ENCODE data around the gene ANXA4.
"Not testable (repeated sequence)": the region's sequence is repeated elsewhere in the genome, so short reads cannot be mapped to it uniquely, and the experiment has no call there.

Gene ANXA4

GRCh38 chr2:69807821-69808540 lies 66.0 kb downstream of the ANXA4 start:
- DNase-seq, result no peak

GRCh38 chr2:69810550-69810949 lies 68.6 kb downstream of the ANXA4 start:
- DNase-seq (no peak), ATAC-seq (no peak)

More at GRCh38 chr2:69807821-69808540, 66.0 kb downstream of the ANXA4 start:
- ATAC-seq, result no peak

- ATAC-seq, result no peak
- DNase-seq, result no peak
Observed at GRCh38 chr2:69811018-69811417, 69.1 kb downstream of the ANXA4 start.

GRCh38 chr2:69811591-69811990 lies 69.7 kb downstream of the ANXA4 start:
- DNase-seq (no peak), ATAC-seq (no peak)

DNA sequence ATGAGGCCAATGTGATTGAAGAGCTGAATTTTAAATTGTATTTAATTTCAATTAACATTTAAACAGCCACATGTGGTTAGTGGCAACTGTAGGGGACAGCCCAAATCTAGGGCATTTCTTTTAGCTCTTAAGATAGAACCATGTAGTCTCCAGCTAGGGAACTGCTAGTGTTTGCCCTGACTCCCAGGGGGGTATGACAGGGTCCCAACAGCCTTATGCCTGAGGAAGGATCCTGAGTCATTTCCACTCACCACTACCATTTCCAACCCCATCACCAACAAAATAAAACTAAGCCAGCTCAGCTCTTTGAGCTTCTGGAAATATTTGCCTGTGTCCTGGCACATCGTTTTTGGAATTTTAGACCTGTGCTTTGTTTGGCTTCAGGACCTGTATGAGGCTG lies 73.8 kb downstream of the ANXA4 start:
- DNase-seq (no peak), ATAC-seq (no peak)

- ATAC-seq (peak; percentile 40), DNase-seq (peak; percentile 68)
Observed at GRCh38 chr2:69816923-69817542, 75.1 kb downstream of the ANXA4 start.

DNA sequence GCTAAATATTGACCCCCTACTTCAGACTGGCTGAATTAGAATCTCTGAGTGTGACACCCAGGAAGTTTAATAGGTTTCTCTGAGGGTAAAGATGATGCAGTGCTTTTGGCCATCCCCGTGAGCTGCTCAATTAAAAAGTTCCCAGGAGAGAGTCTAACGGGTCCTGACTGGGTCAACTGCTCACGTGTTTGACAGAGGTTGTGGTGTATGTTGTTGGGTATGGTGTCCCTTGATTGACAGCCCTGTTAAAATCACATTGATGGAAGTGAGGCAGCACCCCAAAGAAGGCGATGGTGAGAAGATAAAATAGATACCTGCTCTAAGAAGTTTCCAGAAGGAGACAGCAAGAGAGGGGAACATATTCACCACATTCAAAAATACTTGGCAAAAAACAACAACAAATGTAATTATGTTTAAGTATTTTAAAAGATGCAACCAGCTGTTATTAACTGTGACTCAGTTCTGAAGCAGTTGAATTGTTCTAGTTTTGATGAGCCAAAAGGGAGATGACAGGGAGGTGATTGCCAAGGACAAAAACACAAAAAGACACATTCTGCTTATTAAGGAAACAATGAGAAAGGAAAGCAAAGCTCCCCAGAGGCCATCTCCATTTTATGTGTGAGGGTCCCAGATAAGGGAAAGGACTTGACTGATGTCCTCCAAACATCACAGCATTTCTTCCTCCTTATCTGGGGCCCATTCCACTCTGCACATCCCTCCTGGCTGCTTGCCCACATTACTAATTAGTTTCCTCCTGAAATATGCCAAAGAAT lies 76.0 kb downstream of the ANXA4 start:
- ATAC-seq, result no peak
- DNase-seq, result no peak

DNA sequence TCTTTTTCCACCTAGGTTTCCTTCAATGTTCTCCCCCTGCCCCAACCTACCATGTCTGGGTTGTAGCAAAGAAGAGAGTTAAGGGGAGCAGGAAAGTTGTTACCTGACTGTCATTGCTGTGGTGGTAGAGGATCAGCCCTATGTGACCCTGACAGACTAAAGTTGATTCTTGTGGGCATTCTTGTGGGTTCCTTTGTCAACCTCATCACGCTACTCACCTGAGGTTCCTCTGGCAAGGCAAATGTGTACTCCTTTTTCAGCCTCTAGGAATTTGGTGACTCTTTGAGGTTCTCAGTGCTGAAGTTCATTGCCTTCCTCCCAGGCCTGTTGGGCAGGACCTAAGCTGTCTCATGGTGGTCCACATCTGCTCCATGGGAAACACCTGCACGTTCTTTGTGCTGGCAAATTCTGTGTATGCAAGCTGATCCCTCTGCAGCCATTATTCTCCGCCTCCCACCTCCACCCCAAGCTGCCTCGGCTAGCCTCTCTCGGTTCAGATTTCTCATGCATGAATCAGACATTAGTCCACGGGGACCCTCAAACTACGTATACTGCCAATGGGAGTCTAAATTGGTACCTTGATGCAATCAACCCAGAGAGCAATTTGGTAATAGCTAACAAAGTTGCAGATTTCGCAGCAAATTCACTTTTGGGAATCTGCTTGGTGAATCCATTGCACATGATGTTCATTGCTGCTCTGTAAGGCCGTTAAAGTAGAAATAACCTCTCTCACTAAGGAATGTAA lies 86.0 kb downstream of the ANXA4 start:
- no peak for DNase-seq
- no peak for ATAC-seq

GRCh38 chr2:69828938-69829255 lies 87.0 kb downstream of the ANXA4 start:
- DNase-seq (no peak), ATAC-seq (no peak)

- DNase-seq (peak; percentile 100), ATAC-seq (peak; percentile 96)
Observed at GRCh38 chr2:69829256-69830044, 87.5 kb downstream of the ANXA4 start, which contains the start of gene GMCL1. GMCL1 (plus strand) TSS chr2:69829660; CDS start chr2:69829893, 233 bp downstream.

- DNase-seq, result peak; percentile 51
Observed at GRCh38 chr2:69830045-69830905, 88.3 kb downstream of the ANXA4 start.

GRCh38 chr2:69830906-69831241 lies 88.9 kb downstream of the ANXA4 start:
- not testable (repeated sequence) for DNase-seq, ATAC-seq

More at GRCh38 chr2:69830045-69830905, 88.3 kb downstream of the ANXA4 start:
- ATAC-seq, result peak; percentile 15

GRCh38 chr2:69831354-69831905 lies 89.5 kb downstream of the ANXA4 start:
- no peak for DNase-seq
- ATAC-seq, result no peak

DNA sequence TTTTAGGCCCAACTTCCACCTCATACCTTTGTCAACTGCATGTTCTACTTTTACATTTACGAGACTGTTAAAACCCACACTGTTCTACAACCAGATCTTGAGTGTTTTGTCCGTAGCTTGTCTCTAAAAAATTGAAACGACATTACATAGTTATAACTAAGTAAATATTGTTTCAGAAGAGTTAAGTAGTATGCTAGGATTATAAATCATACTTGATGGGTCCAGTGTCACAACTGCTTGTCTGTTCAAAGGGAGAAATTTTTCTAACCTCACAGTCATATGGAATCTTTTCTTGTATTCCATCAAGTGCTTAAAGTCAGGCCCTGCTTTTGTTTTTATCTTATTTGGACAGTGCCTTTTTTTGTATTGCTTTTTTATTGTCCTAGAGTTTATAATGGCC lies 91.8 kb downstream of the ANXA4 start:
- DNase-seq (no peak), ATAC-seq (no peak)

- DNase-seq (no peak), ATAC-seq (no peak)
Observed at GRCh38 chr2:69835666-69836065, 93.7 kb downstream of the ANXA4 start.

GRCh38 chr2:69836316-69836715 lies 94.4 kb downstream of the ANXA4 start:
- DNase-seq (no peak), ATAC-seq (no peak)

DNA sequence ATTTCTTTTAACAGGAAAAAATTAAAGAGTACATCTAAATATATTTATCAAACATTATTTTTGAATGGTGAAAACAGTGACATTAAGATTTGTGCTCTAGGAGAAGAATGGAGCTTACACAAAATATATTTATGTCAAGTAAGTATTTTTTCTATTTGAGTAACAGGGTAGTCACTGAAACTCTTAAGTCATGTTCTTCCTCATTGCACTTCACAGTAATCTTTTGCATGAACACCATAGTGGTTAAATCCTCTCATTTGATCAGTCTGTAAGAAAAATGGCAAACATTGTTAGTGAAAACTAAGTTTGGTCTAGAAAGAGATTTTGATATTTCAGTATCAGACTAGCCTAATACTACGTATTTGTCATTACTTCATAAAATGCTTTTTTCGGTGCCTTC lies 95.6 kb downstream of the ANXA4 start:
- ATAC-seq, result no peak
- DNase-seq, result no peak

DNA sequence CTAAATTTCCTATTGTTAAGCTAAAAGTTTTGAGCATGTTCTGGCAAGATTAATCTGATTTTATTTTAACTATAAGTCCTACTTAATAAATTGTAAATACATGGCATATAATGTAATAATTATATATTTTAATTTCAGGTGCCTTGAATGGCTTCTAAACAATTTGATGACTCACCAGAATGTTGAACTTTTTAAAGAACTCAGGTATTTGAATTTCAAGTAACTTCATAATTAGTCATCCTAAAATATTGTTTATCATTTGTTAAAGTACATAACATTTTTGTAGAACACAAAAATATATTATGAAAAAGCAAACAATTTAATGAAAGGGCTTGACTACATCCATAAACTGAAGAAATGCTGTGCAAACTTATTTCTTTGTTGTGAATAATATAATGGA lies 102.1 kb downstream of the ANXA4 start:
- no peak for DNase-seq
- no peak for ATAC-seq

GRCh38 chr2:69844560-69844959 lies 102.6 kb downstream of the ANXA4 start:
- DNase-seq (no peak), ATAC-seq (no peak)
